ENCODE results near the gene NRARP. TPM values are rescaled to one million over a fixed set of nuclear protein-coding genes. Genes with fewer than 3 reads are reported as not detected.

The NRARP gene
- total and polyA plus RNA-seq, 2 experiments from 2014 or later: 4.0 to 55.1 TPM

DNA sequence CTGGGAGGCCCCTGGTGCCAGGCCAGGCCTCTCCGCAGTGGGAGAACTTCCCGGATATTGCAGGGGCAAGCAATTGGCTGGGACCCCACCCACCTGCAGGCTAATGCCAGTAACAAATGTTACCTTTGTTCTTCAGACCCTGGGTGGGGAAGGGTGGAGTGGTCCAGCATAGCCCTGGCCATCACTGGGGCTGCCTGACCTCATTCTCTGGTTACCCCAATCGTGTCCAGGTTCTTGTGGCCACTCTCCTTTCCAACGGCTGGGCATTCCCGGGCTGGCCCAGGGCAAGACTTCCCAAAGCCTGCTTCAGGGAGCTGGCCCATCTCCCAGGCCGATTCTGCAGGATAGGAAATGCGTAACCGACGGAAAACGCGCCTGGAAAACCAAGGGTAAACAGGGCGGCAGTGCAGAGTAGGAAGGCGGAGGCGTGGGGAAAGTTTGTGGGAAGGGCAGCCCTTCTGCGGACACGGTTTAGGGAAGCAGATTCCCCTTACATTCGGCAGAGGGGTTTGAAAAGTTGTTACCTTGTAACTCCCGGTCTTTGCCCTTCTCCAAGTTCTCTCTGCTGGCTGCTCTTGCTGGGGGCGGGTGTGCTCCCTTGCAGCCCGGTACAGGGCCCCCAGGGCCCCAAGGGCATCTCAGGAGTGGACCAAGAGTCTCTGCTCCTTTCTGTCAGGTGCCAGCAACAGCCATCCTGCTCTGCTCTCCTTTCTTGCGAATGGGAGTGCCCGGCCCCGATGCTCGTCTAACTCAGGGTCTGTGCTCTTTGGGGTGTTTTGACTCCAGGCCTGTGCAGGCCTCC is 3.5 kb downstream of the NRARP start:
- Mint-ChIP-seq H3K27ac (no peak overlapping the region), H3K27me3 (ENCODE audit: insufficient read depth, low read depth, poor library complexity) (peaks cover 37% of the 10 kb centered on the region), H3K9me3 (peaks cover 9% of the 10 kb centered on the region), H3K4me1 (peaks cover 38% of the 10 kb centered on the region), H3K36me3 (ENCODE audit: low read depth) (peaks cover 4% of the 10 kb centered on the region; the same call in 2 of the 3 replicates), H3K4me3 (peak overlapping the region; percentile 69)
- Histone ChIP-seq H3F3A (replicated peaks; ENCODE audit: low read depth) (peaks cover 31% of the 10 kb centered on the region), H3K4me3 (peak overlapping the region; percentile 94), H3K27me3 (ENCODE audit: insufficient read depth) (peaks cover 39% of the 10 kb centered on the region), H2AFZ (no peak overlapping the region), H3K4me1 (ENCODE audit: insufficient read depth) (peaks cover 40% of the 10 kb centered on the region), H3K4me2 (peak overlapping the region; percentile 96), H4K20me1 (replicated peaks; ENCODE audit: insufficient read depth) (peaks cover 11% of the 10 kb centered on the region), H3K27ac (ENCODE audit: low read depth) (peak overlapping the region; percentile 84; the same call in 1 of the 2 replicates), H3K79me2 (replicated peaks; ENCODE audit: insufficient read depth) (peaks cover 3% of the 10 kb centered on the region; the same call in 1 of the 2 replicates), H3K9me2 (ENCODE audit: insufficient read depth) (no peaks in the 10 kb centered on the region), H3K36me3 (ENCODE audit: insufficient read depth) (no peaks in the 10 kb centered on the region)
- ATAC-seq: no peak
- no peak for DNase-seq (ENCODE audit: low spot score)
- TF ChIP-seq NANOG (IDR thresholded peaks at IDR 0.05; ENCODE audit: borderline replicate concordance) (no peak), JUNB (IDR thresholded peaks at IDR 0.05; ENCODE audit: unreplicated experiment) (no peak), ZNF114 (CRISPR knock-in tag; IDR thresholded peaks at IDR 0.05) (no peak), EZH2phosphoT487 (IDR thresholded peaks at IDR 0.05; ENCODE audit: unreplicated experiment) (no peak), POLR2AphosphoS5 (IDR thresholded peaks at IDR 0.05; ENCODE audit: low read depth) (no peak; the same call in none of the 2 replicates), EZH2 (IDR thresholded peaks at IDR 0.05; ENCODE audit: low read depth, unreplicated experiment) (no peak), CREB1 (CRISPR knock-in tag; IDR thresholded peaks at IDR 0.05; ENCODE audit: low read depth) (no peak), STAT1 (IDR thresholded peaks at IDR 0.05; ENCODE audit: unreplicated experiment) (no peak), ZNF331 (CRISPR knock-in tag; IDR thresholded peaks at IDR 0.05; ENCODE audit: low read depth) (no peak)
- TF ChIP-seq, protein P1, sequence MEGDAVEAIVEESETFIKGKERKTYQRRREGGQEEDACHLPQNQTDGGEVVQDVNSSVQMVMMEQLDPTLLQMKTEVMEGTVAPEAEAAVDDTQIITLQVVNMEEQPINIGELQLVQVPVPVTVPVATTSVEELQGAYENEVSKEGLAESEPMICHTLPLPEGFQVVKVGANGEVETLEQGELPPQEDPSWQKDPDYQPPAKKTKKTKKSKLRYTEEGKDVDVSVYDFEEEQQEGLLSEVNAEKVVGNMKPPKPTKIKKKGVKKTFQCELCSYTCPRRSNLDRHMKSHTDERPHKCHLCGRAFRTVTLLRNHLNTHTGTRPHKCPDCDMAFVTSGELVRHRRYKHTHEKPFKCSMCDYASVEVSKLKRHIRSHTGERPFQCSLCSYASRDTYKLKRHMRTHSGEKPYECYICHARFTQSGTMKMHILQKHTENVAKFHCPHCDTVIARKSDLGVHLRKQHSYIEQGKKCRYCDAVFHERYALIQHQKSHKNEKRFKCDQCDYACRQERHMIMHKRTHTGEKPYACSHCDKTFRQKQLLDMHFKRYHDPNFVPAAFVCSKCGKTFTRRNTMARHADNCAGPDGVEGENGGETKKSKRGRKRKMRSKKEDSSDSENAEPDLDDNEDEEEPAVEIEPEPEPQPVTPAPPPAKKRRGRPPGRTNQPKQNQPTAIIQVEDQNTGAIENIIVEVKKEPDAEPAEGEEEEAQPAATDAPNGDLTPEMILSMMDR (conservative IDR thresholded peaks at IDR 0.05; ENCODE audit: low read depth in 2 of 2): no peak
- TF ChIP-seq, protein P2, sequence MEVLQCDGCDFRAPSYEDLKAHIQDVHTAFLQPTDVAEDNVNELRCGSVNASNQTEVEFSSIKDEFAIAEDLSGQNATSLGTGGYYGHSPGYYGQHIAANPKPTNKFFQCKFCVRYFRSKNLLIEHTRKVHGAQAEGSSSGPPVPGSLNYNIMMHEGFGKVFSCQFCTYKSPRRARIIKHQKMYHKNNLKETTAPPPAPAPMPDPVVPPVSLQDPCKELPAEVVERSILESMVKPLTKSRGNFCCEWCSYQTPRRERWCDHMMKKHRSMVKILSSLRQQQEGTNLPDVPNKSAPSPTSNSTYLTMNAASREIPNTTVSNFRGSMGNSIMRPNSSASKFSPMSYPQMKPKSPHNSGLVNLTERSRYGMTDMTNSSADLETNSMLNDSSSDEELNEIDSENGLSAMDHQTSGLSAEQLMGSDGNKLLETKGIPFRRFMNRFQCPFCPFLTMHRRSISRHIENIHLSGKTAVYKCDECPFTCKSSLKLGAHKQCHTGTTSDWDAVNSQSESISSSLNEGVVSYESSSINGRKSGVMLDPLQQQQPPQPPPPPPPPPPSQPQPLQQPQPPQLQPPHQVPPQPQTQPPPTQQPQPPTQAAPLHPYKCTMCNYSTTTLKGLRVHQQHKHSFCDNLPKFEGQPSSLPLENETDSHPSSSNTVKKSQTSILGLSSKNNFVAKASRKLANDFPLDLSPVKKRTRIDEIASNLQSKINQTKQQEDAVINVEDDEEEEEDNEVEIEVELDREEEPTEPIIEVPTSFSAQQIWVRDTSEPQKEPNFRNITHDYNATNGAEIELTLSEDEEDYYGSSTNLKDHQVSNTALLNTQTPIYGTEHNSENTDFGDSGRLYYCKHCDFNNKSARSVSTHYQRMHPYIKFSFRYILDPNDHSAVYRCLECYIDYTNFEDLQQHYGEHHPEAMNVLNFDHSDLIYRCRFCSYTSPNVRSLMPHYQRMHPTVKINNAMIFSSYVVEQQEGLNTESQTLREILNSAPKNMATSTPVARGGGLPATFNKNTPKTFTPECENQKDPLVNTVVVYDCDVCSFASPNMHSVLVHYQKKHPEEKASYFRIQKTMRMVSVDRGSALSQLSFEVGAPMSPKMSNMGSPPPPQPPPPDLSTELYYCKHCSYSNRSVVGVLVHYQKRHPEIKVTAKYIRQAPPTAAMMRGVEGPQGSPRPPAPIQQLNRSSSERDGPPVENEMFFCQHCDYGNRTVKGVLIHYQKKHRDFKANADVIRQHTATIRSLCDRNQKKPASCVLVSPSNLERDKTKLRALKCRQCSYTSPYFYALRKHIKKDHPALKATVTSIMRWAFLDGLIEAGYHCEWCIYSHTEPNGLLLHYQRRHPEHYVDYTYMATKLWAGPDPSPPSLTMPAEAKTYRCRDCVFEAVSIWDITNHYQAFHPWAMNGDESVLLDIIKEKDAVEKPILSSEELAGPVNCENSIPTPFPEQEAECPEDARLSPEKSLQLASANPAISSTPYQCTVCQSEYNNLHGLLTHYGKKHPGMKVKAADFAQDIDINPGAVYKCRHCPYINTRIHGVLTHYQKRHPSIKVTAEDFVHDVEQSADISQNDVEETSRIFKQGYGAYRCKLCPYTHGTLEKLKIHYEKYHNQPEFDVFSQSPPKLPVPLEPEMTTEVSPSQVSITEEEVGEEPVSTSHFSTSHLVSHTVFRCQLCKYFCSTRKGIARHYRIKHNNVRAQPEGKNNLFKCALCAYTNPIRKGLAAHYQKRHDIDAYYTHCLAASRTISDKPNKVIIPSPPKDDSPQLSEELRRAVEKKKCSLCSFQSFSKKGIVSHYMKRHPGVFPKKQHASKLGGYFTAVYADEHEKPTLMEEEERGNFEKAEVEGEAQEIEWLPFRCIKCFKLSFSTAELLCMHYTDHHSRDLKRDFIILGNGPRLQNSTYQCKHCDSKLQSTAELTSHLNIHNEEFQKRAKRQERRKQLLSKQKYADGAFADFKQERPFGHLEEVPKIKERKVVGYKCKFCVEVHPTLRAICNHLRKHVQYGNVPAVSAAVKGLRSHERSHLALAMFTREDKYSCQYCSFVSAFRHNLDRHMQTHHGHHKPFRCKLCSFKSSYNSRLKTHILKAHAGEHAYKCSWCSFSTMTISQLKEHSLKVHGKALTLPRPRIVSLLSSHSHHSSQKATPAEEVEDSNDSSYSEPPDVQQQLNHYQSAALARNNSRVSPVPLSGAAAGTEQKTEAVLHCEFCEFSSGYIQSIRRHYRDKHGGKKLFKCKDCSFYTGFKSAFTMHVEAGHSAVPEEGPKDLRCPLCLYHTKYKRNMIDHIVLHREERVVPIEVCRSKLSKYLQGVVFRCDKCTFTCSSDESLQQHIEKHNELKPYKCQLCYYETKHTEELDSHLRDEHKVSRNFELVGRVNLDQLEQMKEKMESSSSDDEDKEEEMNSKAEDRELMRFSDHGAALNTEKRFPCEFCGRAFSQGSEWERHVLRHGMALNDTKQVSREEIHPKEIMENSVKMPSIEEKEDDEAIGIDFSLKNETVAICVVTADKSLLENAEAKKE (CRISPR knock-in tag; IDR thresholded peaks at IDR 0.05): no peak
- TF ChIP-seq, protein P3, sequence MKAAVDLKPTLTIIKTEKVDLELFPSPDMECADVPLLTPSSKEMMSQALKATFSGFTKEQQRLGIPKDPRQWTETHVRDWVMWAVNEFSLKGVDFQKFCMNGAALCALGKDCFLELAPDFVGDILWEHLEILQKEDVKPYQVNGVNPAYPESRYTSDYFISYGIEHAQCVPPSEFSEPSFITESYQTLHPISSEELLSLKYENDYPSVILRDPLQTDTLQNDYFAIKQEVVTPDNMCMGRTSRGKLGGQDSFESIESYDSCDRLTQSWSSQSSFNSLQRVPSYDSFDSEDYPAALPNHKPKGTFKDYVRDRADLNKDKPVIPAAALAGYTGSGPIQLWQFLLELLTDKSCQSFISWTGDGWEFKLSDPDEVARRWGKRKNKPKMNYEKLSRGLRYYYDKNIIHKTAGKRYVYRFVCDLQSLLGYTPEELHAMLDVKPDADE (IDR thresholded peaks at IDR 0.05): no peak
- TF ChIP-seq, protein P4, sequence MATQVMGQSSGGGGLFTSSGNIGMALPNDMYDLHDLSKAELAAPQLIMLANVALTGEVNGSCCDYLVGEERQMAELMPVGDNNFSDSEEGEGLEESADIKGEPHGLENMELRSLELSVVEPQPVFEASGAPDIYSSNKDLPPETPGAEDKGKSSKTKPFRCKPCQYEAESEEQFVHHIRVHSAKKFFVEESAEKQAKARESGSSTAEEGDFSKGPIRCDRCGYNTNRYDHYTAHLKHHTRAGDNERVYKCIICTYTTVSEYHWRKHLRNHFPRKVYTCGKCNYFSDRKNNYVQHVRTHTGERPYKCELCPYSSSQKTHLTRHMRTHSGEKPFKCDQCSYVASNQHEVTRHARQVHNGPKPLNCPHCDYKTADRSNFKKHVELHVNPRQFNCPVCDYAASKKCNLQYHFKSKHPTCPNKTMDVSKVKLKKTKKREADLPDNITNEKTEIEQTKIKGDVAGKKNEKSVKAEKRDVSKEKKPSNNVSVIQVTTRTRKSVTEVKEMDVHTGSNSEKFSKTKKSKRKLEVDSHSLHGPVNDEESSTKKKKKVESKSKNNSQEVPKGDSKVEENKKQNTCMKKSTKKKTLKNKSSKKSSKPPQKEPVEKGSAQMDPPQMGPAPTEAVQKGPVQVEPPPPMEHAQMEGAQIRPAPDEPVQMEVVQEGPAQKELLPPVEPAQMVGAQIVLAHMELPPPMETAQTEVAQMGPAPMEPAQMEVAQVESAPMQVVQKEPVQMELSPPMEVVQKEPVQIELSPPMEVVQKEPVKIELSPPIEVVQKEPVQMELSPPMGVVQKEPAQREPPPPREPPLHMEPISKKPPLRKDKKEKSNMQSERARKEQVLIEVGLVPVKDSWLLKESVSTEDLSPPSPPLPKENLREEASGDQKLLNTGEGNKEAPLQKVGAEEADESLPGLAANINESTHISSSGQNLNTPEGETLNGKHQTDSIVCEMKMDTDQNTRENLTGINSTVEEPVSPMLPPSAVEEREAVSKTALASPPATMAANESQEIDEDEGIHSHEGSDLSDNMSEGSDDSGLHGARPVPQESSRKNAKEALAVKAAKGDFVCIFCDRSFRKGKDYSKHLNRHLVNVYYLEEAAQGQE (IDR thresholded peaks at IDR 0.05; ENCODE audit: unreplicated experiment): no peak
